Measurements from ENCODE around the gene ACACA. TPM values are rescaled to one million over a fixed set of nuclear protein-coding genes. Genes with fewer than 3 reads are reported as not detected.

ACACA gene
- total RNA-seq, 3 donors from 2014 or later (not counting 1 experiment from before 2014, with no cell fraction given), result 22.9 to 23.9 (median 23.6) TPM

DNA sequence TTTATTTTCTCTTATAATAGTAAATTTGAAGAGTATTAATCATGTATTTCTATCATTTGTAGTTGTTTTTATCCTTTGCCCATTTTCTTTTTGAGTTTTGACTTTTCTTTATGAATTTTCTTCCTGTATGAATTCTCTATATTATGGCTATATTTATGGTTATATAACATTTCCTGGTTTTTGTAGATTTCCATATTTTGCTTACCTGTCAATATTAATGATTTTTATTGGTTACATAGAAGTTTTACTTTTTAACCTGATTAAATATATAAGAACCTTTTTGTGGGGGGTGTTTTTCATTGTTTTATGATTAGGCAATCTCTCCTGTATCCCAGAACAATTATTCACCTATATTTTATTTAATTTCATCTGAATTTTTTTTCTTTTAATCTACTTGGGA, 364.7 kb downstream of the ACACA start:
- DNase-seq (no peak), ATAC-seq (no peak)
- TF ChIP-seq, protein P1, sequence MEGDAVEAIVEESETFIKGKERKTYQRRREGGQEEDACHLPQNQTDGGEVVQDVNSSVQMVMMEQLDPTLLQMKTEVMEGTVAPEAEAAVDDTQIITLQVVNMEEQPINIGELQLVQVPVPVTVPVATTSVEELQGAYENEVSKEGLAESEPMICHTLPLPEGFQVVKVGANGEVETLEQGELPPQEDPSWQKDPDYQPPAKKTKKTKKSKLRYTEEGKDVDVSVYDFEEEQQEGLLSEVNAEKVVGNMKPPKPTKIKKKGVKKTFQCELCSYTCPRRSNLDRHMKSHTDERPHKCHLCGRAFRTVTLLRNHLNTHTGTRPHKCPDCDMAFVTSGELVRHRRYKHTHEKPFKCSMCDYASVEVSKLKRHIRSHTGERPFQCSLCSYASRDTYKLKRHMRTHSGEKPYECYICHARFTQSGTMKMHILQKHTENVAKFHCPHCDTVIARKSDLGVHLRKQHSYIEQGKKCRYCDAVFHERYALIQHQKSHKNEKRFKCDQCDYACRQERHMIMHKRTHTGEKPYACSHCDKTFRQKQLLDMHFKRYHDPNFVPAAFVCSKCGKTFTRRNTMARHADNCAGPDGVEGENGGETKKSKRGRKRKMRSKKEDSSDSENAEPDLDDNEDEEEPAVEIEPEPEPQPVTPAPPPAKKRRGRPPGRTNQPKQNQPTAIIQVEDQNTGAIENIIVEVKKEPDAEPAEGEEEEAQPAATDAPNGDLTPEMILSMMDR (IDR thresholded peaks at IDR 0.05), result no peak
- H3K36me3 ChIP-seq (ENCODE audit: control insufficient read depth, insufficient read depth, low read length), result peaks cover 30% of the 10 kb centered on the region
- H3K27me3 ChIP-seq (ENCODE audit: control insufficient read depth, insufficient read depth, low read length), result no peaks in the 10 kb centered on the region
- Mint-ChIP-seq H3K27me3 (ENCODE audit: low read depth in 2 of 2) (no peaks in the 10 kb centered on the region), H3K27ac (no peak overlapping the region), H3K4me1 (peaks cover 6 to 10% of the 10 kb centered on the region in 2 donors), H3K9me3 (no peaks in the 10 kb centered on the region), H3K4me3 (no peak overlapping the region), H3K36me3 (no peaks in the 10 kb centered on the region)
- no peak overlapping the region for H3K27ac ChIP-seq (ENCODE audit: low read length)
- intact Hi-C loops (cut with micrococcal nuclease), result loop anchor here (10.0 kb wide), 1 partner anchor 193 kb away; no protein-coding TSS in a partner anchor
- no peaks in the 10 kb centered on the region for H3K9me3 ChIP-seq (ENCODE audit: control insufficient read depth, insufficient read depth, low read length)
- no peak overlapping the region for H3K4me3 ChIP-seq (ENCODE audit: low read length)
- H3K4me1 ChIP-seq (ENCODE audit: control insufficient read depth, insufficient read depth, low read length), result no peaks in the 10 kb centered on the region

DNA sequence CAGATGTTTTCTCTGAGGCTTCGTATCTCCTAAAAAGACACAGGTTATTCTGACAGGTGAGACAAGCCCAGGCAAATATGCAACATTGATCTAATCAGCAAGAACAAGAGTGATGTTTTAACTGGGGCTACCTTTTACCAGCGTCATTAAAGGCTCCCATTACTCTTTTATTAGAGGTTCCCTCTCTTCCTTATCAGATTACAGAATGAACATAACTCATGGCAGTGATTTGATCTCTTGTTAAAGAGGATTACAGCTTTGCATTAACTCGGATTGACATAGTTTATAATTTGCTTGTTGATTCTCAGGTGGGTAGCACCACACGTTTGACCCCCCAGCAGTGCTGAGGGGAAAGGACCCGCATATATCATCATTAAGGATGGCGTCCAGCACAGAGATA, 367.4 kb downstream of the ACACA start:
- no peak overlapping the region for H3K4me3 ChIP-seq (ENCODE audit: low read length)
- peaks cover 6 to 10% of the 10 kb centered on the region in 2 donors for H3K4me1 Mint-ChIP-seq
- H3K36me3 Mint-ChIP-seq, result peaks cover 2% of the 10 kb centered on the region
- TF ChIP-seq, protein P1 (IDR thresholded peaks at IDR 0.05), result no peak
- intact Hi-C loops (cut with micrococcal nuclease), result no loop called here
- H3K4me1 ChIP-seq (ENCODE audit: control insufficient read depth, insufficient read depth, low read length), result no peaks in the 10 kb centered on the region
- H3K27me3 Mint-ChIP-seq (ENCODE audit: low read depth in 2 of 2), result no peaks in the 10 kb centered on the region
- peak overlapping the region in 1 of 2 donors; percentile 22 for H3K27ac Mint-ChIP-seq
- no peaks in the 10 kb centered on the region for H3K9me3 ChIP-seq (ENCODE audit: control insufficient read depth, insufficient read depth, low read length)
- no peak for ATAC-seq
- WGBS (ENCODE audit: insufficient coverage), result 97% methylated on average over 6 of the region's 6 CpGs
- H3K9me3 Mint-ChIP-seq, result no peaks in the 10 kb centered on the region
- peaks cover 21% of the 10 kb centered on the region for H3K36me3 ChIP-seq (ENCODE audit: control insufficient read depth, insufficient read depth, low read length)
- H3K27ac ChIP-seq (ENCODE audit: low read length), result no peak overlapping the region
- no peak for DNase-seq
- no peak overlapping the region for H3K4me3 Mint-ChIP-seq
- no peaks in the 10 kb centered on the region for H3K27me3 ChIP-seq (ENCODE audit: control insufficient read depth, insufficient read depth, low read length)

DNA sequence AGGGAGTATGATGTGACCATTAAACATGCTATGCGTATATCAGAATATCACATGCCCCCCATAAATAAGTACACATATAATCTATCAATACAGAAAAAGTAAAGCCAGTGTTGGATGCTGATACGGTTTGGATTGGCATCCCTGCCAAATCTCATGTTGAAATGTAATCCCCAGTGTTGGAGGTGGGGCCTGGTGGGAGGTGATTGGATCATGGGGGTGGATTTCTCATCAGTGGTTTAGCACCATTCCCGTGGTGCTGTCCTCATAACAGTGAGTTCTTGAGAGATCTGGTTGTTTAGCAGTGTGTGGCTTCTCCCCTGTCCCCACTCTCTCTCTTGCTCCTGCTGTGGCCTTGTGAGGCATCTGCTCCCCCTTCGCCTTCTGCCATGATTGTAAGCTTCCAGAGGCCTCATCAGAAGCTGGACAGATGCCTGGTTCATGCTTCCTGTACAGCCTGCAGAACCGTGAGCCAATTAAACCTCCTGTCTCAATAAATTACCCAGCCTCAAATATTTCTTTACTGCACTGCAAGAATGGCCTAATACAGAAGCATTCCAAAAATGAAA, 369.0 kb downstream of the ACACA start:
- H3K27me3 Mint-ChIP-seq (ENCODE audit: low read depth in 2 of 2), result no peaks in the 10 kb centered on the region
- peaks cover 0 to 5% of the 10 kb centered on the region in 2 donors for H3K4me1 Mint-ChIP-seq
- intact Hi-C loops (cut with micrococcal nuclease), result no loop called here
- H3K9me3 ChIP-seq (ENCODE audit: control insufficient read depth, insufficient read depth, low read length), result no peaks in the 10 kb centered on the region
- no peak overlapping the region for H3K27ac ChIP-seq (ENCODE audit: low read length)
- DNase-seq (no peak), ATAC-seq (no peak)
- TF ChIP-seq, protein P1 (IDR thresholded peaks at IDR 0.05), result no peak
- peaks cover 14% of the 10 kb centered on the region for H3K36me3 ChIP-seq (ENCODE audit: control insufficient read depth, insufficient read depth, low read length)
- whole genome bisulfite sequencing (ENCODE audit: insufficient coverage), result 83% methylated on average over 4 of the region's 5 CpGs
- no peaks in the 10 kb centered on the region for H3K27me3 ChIP-seq (ENCODE audit: control insufficient read depth, insufficient read depth, low read length)
- H3K4me3 Mint-ChIP-seq, result no peak overlapping the region
- no peak overlapping the region for H3K4me3 ChIP-seq (ENCODE audit: low read length)
- no peaks in the 10 kb centered on the region for H3K9me3 Mint-ChIP-seq
- no peak overlapping the region for H3K27ac Mint-ChIP-seq
- H3K36me3 Mint-ChIP-seq, result peaks cover 4% of the 10 kb centered on the region
- H3K4me1 ChIP-seq (ENCODE audit: control insufficient read depth, insufficient read depth, low read length), result no peaks in the 10 kb centered on the region

Other genes starting within 250 kb of the ACACA start
- gene C17orf78, start 30.9 kb downstream of the ACACA start, total RNA-seq, result not detected
- 10 to 100 TPM; 14.8 to 28.1 (median 26.7) TPM for gene TADA2A, start 50 bp upstream of the ACACA start, total RNA-seq
- 1 to 10 TPM; 5.0 to 9.1 (median 5.3) TPM for gene DUSP14, start 83.1 kb upstream of the ACACA start, total RNA-seq
- gene SYNRG, start 202.6 kb upstream of the ACACA start, total RNA-seq, result 100 to 1,000 TPM in 1 of 3 donors, 10 to 100 TPM in 2; 82.1 to 137 (median 88.2) TPM
- gene DDX52, start 236.6 kb upstream of the ACACA start, total RNA-seq, result 10 to 100 TPM; 39.1 to 47.5 (median 41.9) TPM